Caco-2 (cell line): ENCODE measurements around the gene LDLRAD1. TPM values are rescaled to one million over a fixed set of nuclear protein-coding genes. Genes with fewer than 3 reads are reported as not detected.
A peak's percentile ranks its signal among the peaks of the same experiment; 100 is the strongest.

ENCODE experiments used
- BruUV-seq: library from RNA; stranded (reverse); fragments of 400-500 nt; replicated peaks from 2 replicates; lab custom pipeline; 2021; lab: Mats Ljungman, UMichigan
- CTCF ChIA-PET: fragments of 300-600 bp; sonication (Branson Sonifier 250); formaldehyde crosslinking; loops from one replicate; lab custom pipeline; 2022; ENCODE audit warnings: antibody characterized with exemption; lab: Charles Lee
- POLR2A ChIA-PET: fragments of 300-600 bp; sonication (Branson Sonifier 250); formaldehyde crosslinking; loops from one replicate; lab custom pipeline; 2022; ENCODE audit warnings: antibody characterized with exemption; lab: Charles Lee
- DNase-seq, 2 experiments: peaks; one replicate each; pipeline versions ENCODE4 v3.0.0 to v3.0.0-alpha.2; 2020 to 2022
- H3K27me3 ChIP-seq: replicated peaks from 2 replicates; pipeline ENCODE4 v1.6.0; 2011; ENCODE audit warnings: low read length; ENCODE audit not compliant: control insufficient read depth, insufficient read depth
- H3K36me3 ChIP-seq: 2 replicates; pipeline ENCODE4 v1.5.1; 2011; ENCODE audit warnings: low read length; ENCODE audit not compliant: control insufficient read depth, insufficient read depth
- H3K4me1 ChIP-seq: fragments of 250-450 bp; sonication (Bioruptor Pico); 2 replicates; pipeline ENCODE4 v1.5.1; 2020; ENCODE audit warnings: mild to moderate bottlenecking
- H3K4me3 ChIP-seq: 2 replicates; pipeline ENCODE4 v1.5.1; 2011; ENCODE audit warnings: low read depth, mild to moderate bottlenecking, control low read depth, low read length
- H3K9me3 ChIP-seq: fragments of 250-450 bp; sonication (Bioruptor Pico); 2 replicates; pipeline ENCODE4 v1.5.1; 2020; ENCODE audit warnings: mild to moderate bottlenecking, moderate library complexity
- H3K27ac Mint-ChIP-seq: one replicate; pipeline ENCODE4 v1.8.0; 2022; ENCODE audit warnings: mixed read lengths; ENCODE audit not compliant: unreplicated experiment
- H3K27me3 Mint-ChIP-seq: one replicate; pipeline ENCODE4 v1.8.0; 2022; ENCODE audit warnings: mixed read lengths; ENCODE audit not compliant: insufficient read depth, unreplicated experiment
- H3K36me3 Mint-ChIP-seq: one replicate; pipeline ENCODE4 v1.8.0; 2022; ENCODE audit warnings: mild to moderate bottlenecking, mixed read lengths; ENCODE audit not compliant: insufficient read depth, unreplicated experiment
- H3K4me1 Mint-ChIP-seq: one replicate; pipeline ENCODE4 v1.8.0; 2022; ENCODE audit warnings: low read depth, mixed read lengths; ENCODE audit not compliant: unreplicated experiment
- H3K4me3 Mint-ChIP-seq: one replicate; pipeline ENCODE4 v1.8.0; 2022; ENCODE audit warnings: mild to moderate bottlenecking, moderate library complexity, mixed read lengths; ENCODE audit not compliant: unreplicated experiment
- H3K9me3 Mint-ChIP-seq: one replicate; pipeline ENCODE4 v1.8.0; 2022; ENCODE audit warnings: mixed read lengths; ENCODE audit not compliant: unreplicated experiment
- intact Hi-C: fragments of 100-400 bp; cut with micrococcal nuclease; formaldehyde crosslinking; loops from one replicate; pipeline ENCODE4 v1.10.0; 2022; ENCODE audit not compliant: unreplicated experiment
- total RNA-seq: library from RNA; stranded (reverse); gene quantifications from 2 replicates; pipeline ENCODE4 v1.2.3, GENCODE V29; 2022
- TF ChIP-seq, protein P1 (sequence below), 2 experiments: fragments of 200-600 bp in 1 of 2; IDR thresholded peaks; 1 replicate in 1 of 2; 2 replicates in 1 of 2; pipeline versions ENCODE4 v1.5.1 to v1.8.0; 2011 to 2022; ENCODE audit warnings: antibody characterized with exemption in 1 of 2, control low read depth in 1 of 2, inconsistent platforms in 1 of 2, low read depth in 1 of 2, low read length in 1 of 2, mild to moderate bottlenecking in 1 of 2, moderate library complexity in 1 of 2; ENCODE audit not compliant: insufficient read depth in 1 of 2, severe bottlenecking in 1 of 2, unreplicated experiment in 1 of 2

The LDLRAD1 gene
- total RNA-seq, 1 experiment from 2014 or later, result not detected

DNA sequence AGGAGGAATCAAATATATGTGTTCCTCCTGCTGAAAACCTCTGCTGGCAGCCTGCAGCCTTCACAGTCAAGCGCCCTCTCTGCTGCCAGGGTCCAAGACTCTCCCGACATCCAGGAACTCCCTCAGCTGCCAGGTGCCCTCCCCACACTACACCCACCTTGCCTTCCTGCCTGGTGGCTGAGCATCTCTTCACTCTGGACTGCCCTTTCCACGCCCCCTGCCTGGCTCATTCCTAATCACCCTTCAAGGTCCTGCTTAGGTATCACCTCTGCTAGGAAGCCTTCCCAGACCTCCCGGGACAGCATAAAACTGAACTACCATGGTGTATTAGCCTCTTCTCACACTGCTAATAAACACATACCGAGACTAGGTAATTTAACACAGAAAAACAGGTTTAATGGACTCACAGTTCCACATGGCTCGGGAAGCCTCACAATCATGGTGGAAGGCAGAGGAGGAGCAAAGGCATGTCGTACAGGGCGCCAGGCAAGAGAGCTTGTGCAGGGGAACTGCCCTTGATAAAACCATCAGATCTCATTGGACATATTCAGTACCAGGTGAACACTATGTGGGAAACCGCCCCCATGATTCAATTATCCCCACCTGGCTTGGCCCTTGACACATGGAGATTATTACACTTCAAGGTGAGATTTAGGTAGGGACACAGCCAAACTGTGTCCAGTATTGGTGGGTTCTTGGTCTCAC lies 15.3 kb downstream of the LDLRAD1 start:
- no peak for DNase-seq
- intact Hi-C loops, result no loop called here
- POLR2A ChIA-PET, result no interaction called here
- Histone ChIP-seq H3K36me3 (no peaks in the 10 kb centered on the region), H3K9me3 (no peaks in the 10 kb centered on the region), H3K4me1 (no peaks in the 10 kb centered on the region), H3K27me3 (no peaks in the 10 kb centered on the region), H3K4me3 (no peak overlapping the region)
- TF ChIP-seq, protein P1, sequence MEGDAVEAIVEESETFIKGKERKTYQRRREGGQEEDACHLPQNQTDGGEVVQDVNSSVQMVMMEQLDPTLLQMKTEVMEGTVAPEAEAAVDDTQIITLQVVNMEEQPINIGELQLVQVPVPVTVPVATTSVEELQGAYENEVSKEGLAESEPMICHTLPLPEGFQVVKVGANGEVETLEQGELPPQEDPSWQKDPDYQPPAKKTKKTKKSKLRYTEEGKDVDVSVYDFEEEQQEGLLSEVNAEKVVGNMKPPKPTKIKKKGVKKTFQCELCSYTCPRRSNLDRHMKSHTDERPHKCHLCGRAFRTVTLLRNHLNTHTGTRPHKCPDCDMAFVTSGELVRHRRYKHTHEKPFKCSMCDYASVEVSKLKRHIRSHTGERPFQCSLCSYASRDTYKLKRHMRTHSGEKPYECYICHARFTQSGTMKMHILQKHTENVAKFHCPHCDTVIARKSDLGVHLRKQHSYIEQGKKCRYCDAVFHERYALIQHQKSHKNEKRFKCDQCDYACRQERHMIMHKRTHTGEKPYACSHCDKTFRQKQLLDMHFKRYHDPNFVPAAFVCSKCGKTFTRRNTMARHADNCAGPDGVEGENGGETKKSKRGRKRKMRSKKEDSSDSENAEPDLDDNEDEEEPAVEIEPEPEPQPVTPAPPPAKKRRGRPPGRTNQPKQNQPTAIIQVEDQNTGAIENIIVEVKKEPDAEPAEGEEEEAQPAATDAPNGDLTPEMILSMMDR (IDR thresholded peaks at IDR 0.05; ENCODE audit: insufficient read depth in 1 of 2, low read depth in 1 of 2, low read length in 1 of 2, severe bottlenecking in 1 of 2, unreplicated experiment in 1 of 2), result no peak
- H3K27me3 Mint-ChIP-seq, result no peaks in the 10 kb centered on the region
- no peaks in the 10 kb centered on the region for H3K4me1 Mint-ChIP-seq
- H3K4me3 Mint-ChIP-seq, result no peak overlapping the region
- H3K36me3 Mint-ChIP-seq, result peaks cover 5% of the 10 kb centered on the region
- CTCF ChIA-PET, result no interaction called here
- BruUV-seq, result no TSS peak
- H3K9me3 Mint-ChIP-seq, result no peaks in the 10 kb centered on the region
- no peak overlapping the region for H3K27ac Mint-ChIP-seq

DNA sequence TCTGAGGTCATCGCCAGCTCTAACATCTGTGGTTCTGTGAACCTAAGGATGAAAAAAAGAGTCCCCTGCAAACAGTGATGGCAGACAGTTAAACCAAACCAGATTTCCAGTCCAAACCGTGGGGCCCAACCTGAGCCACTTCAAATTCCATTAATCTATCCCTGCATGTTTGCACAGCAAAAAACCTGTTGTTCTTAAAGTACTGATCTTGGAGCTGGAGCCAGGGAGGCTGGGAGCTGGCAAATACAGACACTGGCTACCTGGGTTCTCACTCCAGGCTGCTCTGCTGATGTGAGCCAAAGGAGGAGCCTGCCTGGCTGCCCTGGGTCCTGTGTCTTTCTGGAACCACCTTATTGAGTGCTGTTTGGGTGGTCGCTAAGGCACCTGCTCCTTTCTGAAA lies 16.4 kb downstream of the LDLRAD1 start:
- Histone ChIP-seq H3K4me1 (no peaks in the 10 kb centered on the region), H3K9me3 (no peaks in the 10 kb centered on the region), H3K36me3 (no peaks in the 10 kb centered on the region), H3K4me3 (no peak overlapping the region), H3K27me3 (no peaks in the 10 kb centered on the region)
- no peak overlapping the region for H3K27ac Mint-ChIP-seq
- ChIA-PET CTCF (interaction anchor here (0.6 kb wide), 1 partner anchor 35 kb away, joined by 3 read pairs; no protein-coding TSS in a partner anchor), POLR2A (no interaction called here)
- H3K4me1 Mint-ChIP-seq, result no peaks in the 10 kb centered on the region
- TF ChIP-seq, protein P1 (IDR thresholded peaks at IDR 0.05; ENCODE audit: insufficient read depth in 1 of 2, low read depth in 1 of 2, low read length in 1 of 2, severe bottlenecking in 1 of 2, unreplicated experiment in 1 of 2), result no peak
- peak in 1 of 2 experiments; percentile 45 for DNase-seq
- H3K4me3 Mint-ChIP-seq, result no peak overlapping the region
- peaks cover 5% of the 10 kb centered on the region for H3K36me3 Mint-ChIP-seq
- no TSS peak for BruUV-seq
- no peaks in the 10 kb centered on the region for H3K9me3 Mint-ChIP-seq
- intact Hi-C loops, result no loop called here
- H3K27me3 Mint-ChIP-seq, result no peaks in the 10 kb centered on the region

- ChIA-PET CTCF (no interaction called here), POLR2A (no interaction called here)
- Mint-ChIP-seq H3K9me3 (no peaks in the 10 kb centered on the region), H3K4me3 (no peak overlapping the region), H3K27ac (no peak overlapping the region), H3K27me3 (no peaks in the 10 kb centered on the region), H3K36me3 (peaks cover 5% of the 10 kb centered on the region), H3K4me1 (no peaks in the 10 kb centered on the region)
- Histone ChIP-seq H3K9me3 (no peaks in the 10 kb centered on the region), H3K4me3 (no peak overlapping the region), H3K4me1 (no peaks in the 10 kb centered on the region), H3K36me3 (no peaks in the 10 kb centered on the region), H3K27me3 (no peaks in the 10 kb centered on the region)
- BruUV-seq, result no TSS peak
- intact Hi-C loops, result no loop called here
- TF ChIP-seq, protein P1 (IDR thresholded peaks at IDR 0.05; ENCODE audit: insufficient read depth in 1 of 2, low read depth in 1 of 2, low read length in 1 of 2, severe bottlenecking in 1 of 2, unreplicated experiment in 1 of 2), result no peak
- DNase-seq, result no peak
These were observed 18.1 kb downstream of the LDLRAD1 start for GRCh38 chr1:53999920-54000319.
